Kidney (tissue), 14 donors: Measurements from ENCODE around the gene MDGA2. TPM values are rescaled to one million over a fixed set of nuclear protein-coding genes. Genes with fewer than 3 reads are reported as not detected.

Experiments
- DNase-seq, 5 donors: peaks; one replicate each; pipeline ENCODE4 v3.0.0-alpha.2; 2013 to 2020
- FAIRE-seq: peaks from 2 replicates; lab custom pipeline; 2012; peaks lifted over from hg19 to GRCh38; lab: Jason Lieb, UNC
- H3K27ac ChIP-seq, 2 donors: one replicate each; pipeline ENCODE4 v1.7.0; 2013; ENCODE audit warnings: low read depth in 2 of 2, low read length in 2 of 2, inconsistent platforms in 1 of 2
- H3K27me3 ChIP-seq: one replicate; pipeline ENCODE4 v1.7.1; 2013; ENCODE audit warnings: low read length, inconsistent platforms; ENCODE audit not compliant: control insufficient read depth, insufficient read depth
- H3K36me3 ChIP-seq, 3 donors: one replicate each; pipeline versions ENCODE4 v1.7.0 to v1.7.1; 2013; ENCODE audit warnings: low read length in 3 of 3, control low read depth in 1 of 3, inconsistent platforms in 1 of 3; ENCODE audit not compliant: insufficient read depth in 3 of 3, control insufficient read depth in 2 of 3
- H3K4me1 ChIP-seq, 3 donors: one replicate each; pipeline versions ENCODE4 v1.7.0 to v1.7.1; 2013; ENCODE audit warnings: low read length in 3 of 3, inconsistent platforms in 1 of 3, low read depth in 1 of 3; ENCODE audit not compliant: control insufficient read depth in 2 of 3, insufficient read depth in 2 of 3
- H3K4me3 ChIP-seq, 3 donors: one replicate each; pipeline versions ENCODE4 v1.7.0 to v1.8.1; 2013; ENCODE audit warnings: low read length in 3 of 3, control low read depth in 1 of 3, inconsistent platforms in 1 of 3
- H3K9ac ChIP-seq, 3 donors: one replicate each; pipeline versions ENCODE4 v1.7.0 to v1.7.1; 2013; ENCODE audit warnings: low read length in 3 of 3, control low read depth in 1 of 3, inconsistent platforms in 1 of 3
- H3K9me3 ChIP-seq, 3 donors: one replicate each; pipeline versions ENCODE4 v1.7.0 to v1.7.1; 2013; ENCODE audit warnings: low read length in 3 of 3, control low read depth in 1 of 3, inconsistent platforms in 1 of 3; ENCODE audit not compliant: control insufficient read depth in 2 of 3, insufficient read depth in 1 of 3
- CTCF ChIP-seq: IDR thresholded peaks from 3 replicates; pipeline ENCODE4 v1.5.1; 2012; ENCODE audit warnings: mild to moderate bottlenecking, moderate library complexity, borderline replicate concordance; ENCODE audit not compliant: insufficient read depth; ENCODE audit errors: extremely low read depth
- intact Hi-C: fragments of 100-400 bp; cut with DNase I; formaldehyde crosslinking; loops from one replicate; pipeline ENCODE4 v1.11.1; 2022
- polyA plus RNA-seq: library from polyadenylated mRNA; stranded (reverse); fragments of 350-450 nt; fragmentation: Illumina TruSeq; extraction: RNeasy Lipid Tissue Mini Kit (QIAGEN cat#74804); gene quantifications from one replicate; pipeline ENCODE4 v1.2.3, GENCODE V29; 2014; ENCODE audit warnings: low read depth, low replicate concordance; ENCODE audit not compliant: insufficient read depth
- total RNA-seq: library from RNA; stranded (reverse); fragmentation: NEBNext Ultra II Directional; extraction: Animal tissue kit (Norgen Biotek cat#: 25700); gene quantifications from one replicate; pipeline ENCODE4 v1.2.1, GENCODE V29; 2021
- donor health status: control.
- donor health status: control.
- donor health status: control.
- donor health status: control.
- donor health status: control.
- donor health status: DM: yes; HTN: yes; CAD: no.
- donor health status: Normal renal cell carcinoma (clear cell type).

MDGA2 gene
- total and polyA plus RNA-seq, 2 donors from 2014 or later, result 0.41 TPM; not detected in 1

DNA sequence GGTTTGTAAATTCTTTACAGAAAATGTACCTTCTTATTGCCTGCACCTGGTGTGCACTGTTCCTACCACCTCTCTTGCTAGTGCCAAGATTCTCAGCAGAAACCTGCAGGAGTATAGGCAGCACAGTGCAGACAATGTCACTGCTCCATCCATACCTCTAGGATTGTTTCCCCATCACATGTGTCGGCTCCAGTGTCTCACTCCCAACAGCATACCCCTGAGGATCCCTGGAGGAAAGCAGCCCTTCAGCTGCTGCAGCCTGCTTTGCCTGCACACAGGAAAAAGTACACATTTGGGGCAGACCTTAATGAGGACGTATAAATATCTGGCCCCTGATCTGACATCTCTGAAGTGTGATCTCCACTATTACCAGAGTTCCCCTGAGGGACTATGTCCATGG is 235.5 kb downstream of the MDGA2 start:
- Histone ChIP-seq H3K9ac (no peak overlapping the region), H3K9me3 (no peaks in the 10 kb centered on the region), H3K27me3 (no peaks in the 10 kb centered on the region), H3K4me3 (no peak overlapping the region), H3K36me3 (no peaks in the 10 kb centered on the region), H3K27ac (no peak overlapping the region), H3K4me1 (peaks cover 0 to 5% (median 0%) of the 10 kb centered on the region in 3 donors)
- no peak for DNase-seq
- no peak for TF ChIP-seq CTCF
- intact Hi-C loops, result no loop called here
- no peak for FAIRE-seq

DNA sequence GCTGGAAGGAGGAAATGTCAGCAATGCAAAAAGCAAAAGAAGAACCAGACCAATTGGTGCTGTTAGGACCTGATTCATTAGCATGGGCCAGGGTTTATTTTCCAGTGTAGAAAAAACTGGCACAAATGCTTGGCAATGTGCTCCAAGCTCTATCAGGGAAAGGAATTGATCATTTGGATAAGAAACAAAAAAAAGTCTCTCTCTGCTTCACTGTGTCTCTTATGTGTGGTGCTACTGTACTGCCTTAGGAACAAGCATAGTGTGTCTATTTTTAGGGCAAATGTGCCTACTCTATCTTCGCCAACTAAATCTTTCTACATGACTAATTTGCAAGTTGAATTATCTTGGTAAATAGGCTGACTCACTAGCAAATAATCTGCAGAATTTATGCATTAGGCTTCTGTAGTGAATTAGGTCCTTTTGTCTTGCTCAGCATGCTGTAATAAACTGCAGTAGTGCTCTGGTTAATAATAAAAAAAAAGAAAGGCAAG is 236.7 kb downstream of the MDGA2 start:
- no peak for TF ChIP-seq CTCF
- intact Hi-C loops, result no loop called here
- Histone ChIP-seq H3K4me3 (no peak overlapping the region), H3K27ac (no peak overlapping the region), H3K4me1 (peaks cover 0 to 5% (median 0%) of the 10 kb centered on the region in 3 donors), H3K27me3 (no peaks in the 10 kb centered on the region), H3K9ac (no peak overlapping the region), H3K36me3 (no peaks in the 10 kb centered on the region), H3K9me3 (no peaks in the 10 kb centered on the region)
- DNase-seq, result peak in 2 of 5 donors; percentile 21 to 42
- FAIRE-seq, result no peak

GRCh38 chr14:47435331-47435965 is 240.0 kb downstream of the MDGA2 start:
- intact Hi-C loops, result no loop called here
- no peak for TF ChIP-seq CTCF
- Histone ChIP-seq H3K9me3 (no peaks in the 10 kb centered on the region), H3K9ac (no peak overlapping the region), H3K27ac (no peak overlapping the region), H3K4me3 (no peak overlapping the region), H3K36me3 (no peaks in the 10 kb centered on the region), H3K4me1 (peaks cover 0 to 5% (median 0%) of the 10 kb centered on the region in 3 donors), H3K27me3 (no peaks in the 10 kb centered on the region)
- DNase-seq (no peak), FAIRE-seq (no peak)

GRCh38 chr14:47427629-47428028 is 247.8 kb downstream of the MDGA2 start:
- no peak for FAIRE-seq
- TF ChIP-seq CTCF, result no peak
- intact Hi-C loops, result no loop called here

More at GRCh38 chr14:47427629-47428028, 247.8 kb downstream of the MDGA2 start:
- no peaks in the 10 kb centered on the region for H3K9me3 ChIP-seq
- H3K27me3 ChIP-seq, result no peaks in the 10 kb centered on the region
- no peak for DNase-seq
- no peak overlapping the region for H3K9ac ChIP-seq
- H3K36me3 ChIP-seq, result no peaks in the 10 kb centered on the region
- H3K4me3 ChIP-seq, result no peak overlapping the region
- no peaks in the 10 kb centered on the region for H3K4me1 ChIP-seq
- no peak overlapping the region for H3K27ac ChIP-seq
